ENCODE data around the gene BBIP1.

Gene BBIP1

DNA sequence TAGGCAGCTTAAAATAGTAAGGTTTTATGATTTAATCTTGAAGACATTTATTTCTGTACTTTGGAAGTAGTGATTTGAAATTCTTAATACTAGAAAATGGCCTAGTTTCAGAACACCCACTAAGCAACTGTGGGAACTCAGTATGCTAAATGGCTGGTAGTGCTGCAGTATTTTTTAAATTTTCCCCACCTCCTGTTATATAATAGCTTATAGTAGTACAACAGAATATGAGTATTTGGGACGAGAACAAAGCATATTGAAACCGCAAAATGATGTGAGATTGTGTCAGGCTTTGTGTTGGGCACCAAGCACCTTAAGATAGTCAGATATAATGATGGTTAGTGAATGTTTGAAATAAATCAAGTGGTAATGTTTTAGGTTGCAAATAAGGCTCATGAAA lies 8.5 kb upstream of the BBIP1 start:
- no peak overlapping the region for H3K4me3 ChIP-seq (ENCODE audit: control insufficient read depth in 1 of 7, extremely low read depth in 1 of 7, insufficient read depth in 4 of 7, low read depth in 2 of 7, low read length in 6 of 7)
- no peaks in the 10 kb centered on the region for H3K9me3 ChIP-seq (ENCODE audit: control extremely low read depth in 1 of 5, control insufficient read depth in 4 of 5, insufficient read depth in 2 of 5, low read depth in 1 of 5, low read length in 4 of 5)
- ChIA-PET POLR2A (interaction anchor here (0.6 kb wide), 1 partner anchor 52 kb away, joined by 3 read pairs; no protein-coding TSS in a partner anchor), CTCF (interaction anchor here (2.7 to 2.9 kb wide), 2 partner anchors 10 to 18 kb away, joined by 9 to 13 read pairs; no protein-coding TSS in a partner anchor)
- H3K27me3 ChIP-seq (replicated peaks in 2 of 5; ENCODE audit: control insufficient read depth in 4 of 5, insufficient read depth in 5 of 5, low read length in 4 of 5), result no peaks in the 10 kb centered on the region
- H3K4me1 ChIP-seq (ENCODE audit: control extremely low read depth in 1 of 4, control insufficient read depth in 4 of 4, insufficient read depth in 4 of 4, low read length in 3 of 4), result peaks cover 0 to 15% (median 8%) of the 10 kb centered on the region in 4 experiments
- H3K36me3 ChIP-seq (ENCODE audit: control insufficient read depth in 4 of 4, insufficient read depth in 4 of 4, low read length in 3 of 4), result peaks cover 0 to 3% (median 1%) of the 10 kb centered on the region in 4 experiments
- DNase-seq, result no peak
- H3K27ac ChIP-seq (ENCODE audit: insufficient read depth in 1 of 2, low read depth in 1 of 2, low read length in 2 of 2, poor library complexity in 1 of 2, severe bottlenecking in 2 of 2), result no peak overlapping the region
- WGBS (ENCODE audit: insufficient coverage), result 83% methylated on average over 1 of the region's 2 CpGs

GRCh38 chr10:110923856-110924493 lies 5.0 kb upstream of the BBIP1 start:
- Histone ChIP-seq H3K36me3 (ENCODE audit: control insufficient read depth in 4 of 4, insufficient read depth in 4 of 4, low read length in 3 of 4) (peaks cover 0 to 3% (median 0%) of the 10 kb centered on the region in 4 experiments), H3K4me1 (ENCODE audit: control extremely low read depth in 1 of 4, control insufficient read depth in 4 of 4, insufficient read depth in 4 of 4, low read length in 3 of 4) (peaks cover 0 to 23% (median 17%) of the 10 kb centered on the region in 4 experiments), H3K27me3 (replicated peaks in 2 of 5; ENCODE audit: control insufficient read depth in 4 of 5, insufficient read depth in 5 of 5, low read length in 4 of 5) (no peaks in the 10 kb centered on the region), H3K27ac (ENCODE audit: insufficient read depth in 1 of 2, low read depth in 1 of 2, low read length in 2 of 2, poor library complexity in 1 of 2, severe bottlenecking in 2 of 2) (no peak overlapping the region), H3K9me3 (ENCODE audit: control extremely low read depth in 1 of 5, control insufficient read depth in 4 of 5, insufficient read depth in 2 of 5, low read depth in 1 of 5, low read length in 4 of 5) (no peaks in the 10 kb centered on the region), H3K4me3 (ENCODE audit: control insufficient read depth in 1 of 7, extremely low read depth in 1 of 7, insufficient read depth in 4 of 7, low read depth in 2 of 7, low read length in 6 of 7) (no peak overlapping the region)
- DNase-seq, result peak in 1 of 3 donors; percentile 14
- WGBS (ENCODE audit: insufficient coverage), result 89% methylated on average over 1 of the region's 2 CpGs
- CTCF ChIA-PET, result interaction anchor here (1.2 kb wide), 1 partner anchor 14 kb away, joined by 3 read pairs; no protein-coding TSS in a partner anchor
- POLR2A ChIA-PET, result no interaction called here

- H3K27ac ChIP-seq (ENCODE audit: insufficient read depth in 1 of 2, low read depth in 1 of 2, low read length in 2 of 2, poor library complexity in 1 of 2, severe bottlenecking in 2 of 2), result peak overlapping the region; percentile 87 to 96
- no peaks in the 10 kb centered on the region for H3K27me3 ChIP-seq (replicated peaks in 2 of 5; ENCODE audit: control insufficient read depth in 4 of 5, insufficient read depth in 5 of 5, low read length in 4 of 5)
- 0% methylated on average over 34 of the region's 44 CpGs for WGBS (ENCODE audit: insufficient coverage)
- ChIA-PET CTCF (interaction anchor here (0.9 to 2.2 kb wide), 6 partner anchors 9 to 157 kb away, joined by 3 to 6 read pairs (median 4); partner anchors contain the start of gene ADRA2A), POLR2A (interaction anchor here (0.7 kb wide), 1 partner anchor 100 kb away, joined by 3 read pairs; no protein-coding TSS in a partner anchor)
- peaks cover 0 to 2% (median 0%) of the 10 kb centered on the region in 4 experiments for H3K36me3 ChIP-seq (ENCODE audit: control insufficient read depth in 4 of 4, insufficient read depth in 4 of 4, low read length in 3 of 4)
- peak; percentile 50 to 84 (median 76) for DNase-seq
- no peaks in the 10 kb centered on the region for H3K9me3 ChIP-seq (ENCODE audit: control extremely low read depth in 1 of 5, control insufficient read depth in 4 of 5, insufficient read depth in 2 of 5, low read depth in 1 of 5, low read length in 4 of 5)
- H3K4me1 ChIP-seq (ENCODE audit: control extremely low read depth in 1 of 4, control insufficient read depth in 4 of 4, insufficient read depth in 4 of 4, low read length in 3 of 4), result peaks cover 8 to 34% (median 25%) of the 10 kb centered on the region in 4 experiments
- H3K4me3 ChIP-seq (ENCODE audit: control insufficient read depth in 1 of 7, extremely low read depth in 1 of 7, insufficient read depth in 4 of 7, low read depth in 2 of 7, low read length in 6 of 7), result peak overlapping the region; percentile 81 to 96 (median 88)
Observed at GRCh38 chr10:110919971-110920881, 1.2 kb upstream of the BBIP1 start.

DNA sequence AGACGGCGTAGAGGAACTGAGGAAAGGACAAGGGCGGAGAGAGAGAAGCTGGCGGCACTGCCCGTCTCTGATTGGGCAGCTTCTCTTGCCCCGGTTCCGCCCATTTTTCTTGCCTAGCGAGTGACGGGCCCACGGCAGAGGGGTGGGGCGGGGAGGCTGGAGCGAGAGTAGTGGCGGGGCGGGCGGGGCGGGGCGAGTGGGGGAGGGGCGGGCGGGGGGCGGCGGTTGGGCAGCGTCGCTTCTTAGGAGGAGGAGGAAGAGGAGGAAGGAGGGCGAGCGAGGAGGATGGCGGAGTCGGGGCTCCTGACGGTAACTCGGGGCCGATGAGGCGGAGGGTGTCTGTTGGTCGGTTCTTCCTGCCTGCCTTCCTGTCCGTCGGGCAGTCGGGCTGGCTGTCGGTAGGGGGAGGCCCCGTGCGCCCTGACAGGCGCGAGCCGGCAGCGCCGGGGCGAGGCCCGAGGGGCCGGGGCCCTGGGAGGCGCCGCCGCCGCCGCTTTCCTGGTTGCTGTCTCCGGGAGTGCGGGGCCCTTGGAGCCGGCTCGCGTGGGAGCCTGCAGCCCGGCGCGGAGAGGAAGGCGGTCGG lies 460 bp upstream of the BBIP1 start, which contains the start of gene SHOC2:
TSS of gene SHOC2 (plus strand) at position 256 of the 583 bp plus-strand sequence. CDS start 44,755 bp downstream, outside the sequence.
- peak within 1 kb of the TSS; percentile 99 to 100 for H3K27ac ChIP-seq (ENCODE audit: insufficient read depth in 1 of 2, low read depth in 1 of 2, low read length in 2 of 2, poor library complexity in 1 of 2, severe bottlenecking in 2 of 2)
- H3K4me3 ChIP-seq (ENCODE audit: control insufficient read depth in 1 of 7, extremely low read depth in 1 of 7, insufficient read depth in 4 of 7, low read depth in 2 of 7, low read length in 6 of 7), result peak within 1 kb of the TSS; percentile 88 to 97 (median 93)
- H3K27me3 ChIP-seq (replicated peaks in 2 of 5; ENCODE audit: control insufficient read depth in 4 of 5, insufficient read depth in 5 of 5, low read length in 4 of 5), result no peaks in the 10 kb centered on the region
- H3K4me1 ChIP-seq (ENCODE audit: control extremely low read depth in 1 of 4, control insufficient read depth in 4 of 4, insufficient read depth in 4 of 4, low read length in 3 of 4), result peaks cover 8 to 34% (median 25%) of the 10 kb centered on the region in 4 experiments
- no peak for DNase-seq
- CTCF ChIA-PET, result interaction anchor here (1.4 to 2.2 kb wide), 2 partner anchors 12 to 60 kb away, joined by 4 to 5 read pairs; no protein-coding TSS in a partner anchor
- no peaks in the 10 kb centered on the region for H3K9me3 ChIP-seq (ENCODE audit: control extremely low read depth in 1 of 5, control insufficient read depth in 4 of 5, insufficient read depth in 2 of 5, low read depth in 1 of 5, low read length in 4 of 5)
- peaks cover 0 to 2% (median 0%) of the 10 kb centered on the region in 4 experiments for H3K36me3 ChIP-seq (ENCODE audit: control insufficient read depth in 4 of 4, insufficient read depth in 4 of 4, low read length in 3 of 4)
- WGBS (ENCODE audit: insufficient coverage), result 0% methylated on average over 29 of the region's 61 CpGs
- POLR2A ChIA-PET, result interaction anchor here (0.6 to 1.4 kb wide), 10 partner anchors 9 to 251 kb away, joined by 3 to 4 read pairs (median 3); partner anchors contain the start of gene PDCD4

- Histone ChIP-seq H3K36me3 (ENCODE audit: control insufficient read depth in 4 of 4, insufficient read depth in 4 of 4, low read length in 3 of 4) (no peaks in the 10 kb centered on the region), H3K4me3 (ENCODE audit: control insufficient read depth in 1 of 7, extremely low read depth in 1 of 7, insufficient read depth in 4 of 7, low read depth in 2 of 7, low read length in 6 of 7) (peak overlapping the region; percentile 61 to 97 (median 90)), H3K27me3 (replicated peaks in 2 of 5; ENCODE audit: control insufficient read depth in 4 of 5, insufficient read depth in 5 of 5, low read length in 4 of 5) (no peaks in the 10 kb centered on the region), H3K9me3 (ENCODE audit: control extremely low read depth in 1 of 5, control insufficient read depth in 4 of 5, insufficient read depth in 2 of 5, low read depth in 1 of 5, low read length in 4 of 5) (no peaks in the 10 kb centered on the region), H3K27ac (ENCODE audit: insufficient read depth in 1 of 2, low read depth in 1 of 2, low read length in 2 of 2, poor library complexity in 1 of 2, severe bottlenecking in 2 of 2) (peak overlapping the region; percentile 99 to 100), H3K4me1 (ENCODE audit: control extremely low read depth in 1 of 4, control insufficient read depth in 4 of 4, insufficient read depth in 4 of 4, low read length in 3 of 4) (peaks cover 8 to 27% (median 20%) of the 10 kb centered on the region in 4 experiments)
- WGBS (ENCODE audit: insufficient coverage), result 0% methylated on average over 11 of the region's 15 CpGs
- ChIA-PET CTCF (interaction anchor here (0.7 to 2.2 kb wide), 5 partner anchors 13 to 347 kb away, joined by 3 to 5 read pairs (median 3); no protein-coding TSS in a partner anchor), POLR2A (interaction anchor here (0.5 to 1.4 kb wide), 3 partner anchors 10 to 305 kb away, joined by 3 to 4 read pairs (median 3); no protein-coding TSS in a partner anchor)
- peak; percentile 94 to 96 (median 95) for DNase-seq
Observed at GRCh38 chr10:110918269-110918642, 724 bp downstream of the BBIP1 start.

- no peaks in the 10 kb centered on the region for H3K9me3 ChIP-seq (ENCODE audit: control extremely low read depth in 1 of 5, control insufficient read depth in 4 of 5, insufficient read depth in 2 of 5, low read depth in 1 of 5, low read length in 4 of 5)
- peaks cover 8 to 25% (median 17%) of the 10 kb centered on the region in 4 experiments for H3K4me1 ChIP-seq (ENCODE audit: control extremely low read depth in 1 of 4, control insufficient read depth in 4 of 4, insufficient read depth in 4 of 4, low read length in 3 of 4)
- H3K27ac ChIP-seq (ENCODE audit: insufficient read depth in 1 of 2, low read depth in 1 of 2, low read length in 2 of 2, poor library complexity in 1 of 2, severe bottlenecking in 2 of 2), result no peak overlapping the region
- POLR2A ChIA-PET, result interaction anchor here (1.1 kb wide), 1 partner anchor 21 kb away, joined by 4 read pairs; no protein-coding TSS in a partner anchor
- no peak overlapping the region for H3K4me3 ChIP-seq (ENCODE audit: control insufficient read depth in 1 of 7, extremely low read depth in 1 of 7, insufficient read depth in 4 of 7, low read depth in 2 of 7, low read length in 6 of 7)
- CTCF ChIA-PET, result interaction anchor here (0.9 to 2.1 kb wide), 5 partner anchors 9 to 85 kb away, joined by 3 to 7 read pairs (median 5); no protein-coding TSS in a partner anchor
- DNase-seq, result no peak
- WGBS (ENCODE audit: insufficient coverage), result 82% methylated on average over 3 of the region's 3 CpGs
- H3K36me3 ChIP-seq (ENCODE audit: control insufficient read depth in 4 of 4, insufficient read depth in 4 of 4, low read length in 3 of 4), result no peaks in the 10 kb centered on the region
- H3K27me3 ChIP-seq (replicated peaks in 2 of 5; ENCODE audit: control insufficient read depth in 4 of 5, insufficient read depth in 5 of 5, low read length in 4 of 5), result no peaks in the 10 kb centered on the region
Observed at GRCh38 chr10:110916554-110917346, 2.2 kb downstream of the BBIP1 start.

Measured in common myeloid progenitor, CD34-positive (primary cell).